Measurements from ENCODE around the gene FOXO6.

Gene FOXO6

DNA sequence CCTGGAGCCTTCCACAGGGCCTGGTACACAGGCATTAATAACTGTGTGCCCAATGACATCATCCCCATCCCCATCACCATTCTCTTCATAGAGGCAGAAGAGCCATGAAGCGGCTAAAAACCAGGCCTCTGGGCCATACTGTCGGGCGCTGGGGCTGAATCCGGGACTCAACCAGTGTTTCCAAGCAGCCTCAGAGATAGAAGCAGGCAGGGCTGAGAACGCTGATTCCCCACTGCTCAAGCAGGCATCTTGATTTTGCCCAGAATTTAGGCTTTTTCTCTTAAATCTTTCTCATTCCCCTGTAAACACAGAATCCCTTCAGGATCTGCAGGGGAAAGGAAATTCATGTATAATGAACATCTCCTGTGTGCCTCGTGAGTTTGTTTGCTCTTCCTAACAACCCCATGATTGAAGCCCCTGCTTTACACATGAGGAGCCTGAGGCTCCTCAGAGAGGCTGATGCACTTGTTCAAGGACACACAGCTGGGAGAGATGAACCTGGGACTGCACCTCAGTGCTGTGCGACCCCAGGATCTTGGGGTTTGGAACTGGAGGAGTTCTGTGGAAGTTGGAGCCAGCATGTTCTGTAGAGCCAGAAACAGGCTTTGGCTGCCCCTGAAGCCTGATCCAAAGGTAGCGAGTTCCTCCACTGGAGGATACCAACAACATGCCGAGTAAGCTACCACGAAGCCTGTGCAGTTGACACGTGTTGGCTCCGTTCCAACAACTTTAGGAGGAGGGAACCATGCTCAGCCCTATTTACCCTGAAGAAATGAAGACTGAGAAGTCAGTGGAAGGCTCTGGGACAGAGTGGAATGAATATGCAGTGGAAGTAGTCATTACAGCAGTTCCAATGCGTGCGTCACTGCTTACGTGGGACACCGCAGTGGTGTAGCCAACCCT is 67.8 kb downstream of the FOXO6 start:
- no peak for DNase-seq

DNA sequence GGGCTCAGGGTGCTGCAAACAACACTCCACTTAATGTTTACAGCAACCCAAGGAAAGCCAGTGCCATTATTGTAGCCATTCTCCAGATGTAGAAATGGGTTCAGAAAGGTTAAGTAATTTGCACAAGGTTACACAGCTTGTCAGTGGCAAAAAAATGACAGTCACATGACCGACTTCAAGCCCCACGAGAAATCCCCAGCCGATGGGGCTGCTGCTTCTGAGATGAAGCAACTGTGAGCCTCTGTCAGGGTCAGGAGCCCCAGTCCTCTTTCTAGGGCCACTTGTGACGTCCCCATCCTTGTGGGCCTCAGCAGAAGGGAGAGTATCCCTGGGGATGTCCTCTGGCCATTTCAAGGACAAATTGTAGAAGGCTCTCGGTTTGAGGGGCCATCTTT is 68.4 kb downstream of the FOXO6 start:
- no peak for DNase-seq

DNA sequence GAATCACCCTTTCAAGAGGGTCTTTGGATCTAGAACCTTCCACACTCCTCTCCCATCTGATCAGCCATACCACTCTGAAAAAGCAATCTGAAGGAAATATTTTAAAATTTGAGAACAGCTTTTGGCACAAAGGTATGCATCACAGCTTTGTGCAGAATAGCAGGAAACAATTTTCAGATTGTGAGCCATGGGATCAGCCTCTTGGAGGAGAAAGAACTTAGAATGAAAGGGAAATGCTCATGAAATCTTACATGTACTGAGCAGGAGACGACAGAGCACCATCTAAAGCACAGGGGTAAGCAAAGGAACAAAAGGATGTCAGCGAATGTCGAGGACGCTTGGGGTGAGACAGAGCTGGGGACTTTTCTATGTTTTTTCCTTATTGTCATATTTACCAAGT is 68.8 kb downstream of the FOXO6 start:
- DNase-seq, result no peak

DNA sequence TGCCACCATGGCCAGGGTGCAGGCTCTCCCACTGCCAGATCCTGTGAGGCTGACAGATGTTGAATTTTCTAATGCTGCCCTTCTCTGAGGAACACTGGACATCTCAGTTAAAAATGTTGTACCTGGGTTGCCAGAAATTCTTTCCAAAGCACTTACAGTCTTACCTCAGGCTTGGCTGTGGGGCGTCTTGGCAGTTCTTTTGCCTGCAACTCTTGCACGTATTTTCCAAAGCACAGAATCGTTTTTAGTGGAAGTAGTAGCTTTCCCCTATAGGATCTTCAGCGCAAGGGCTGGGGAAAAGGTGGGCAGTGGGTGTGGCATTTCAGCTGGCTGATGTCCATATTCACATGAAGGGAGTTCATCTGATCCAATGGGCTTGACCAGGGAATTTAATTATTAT is 69.3 kb downstream of the FOXO6 start:
- no peak for DNase-seq

DNA sequence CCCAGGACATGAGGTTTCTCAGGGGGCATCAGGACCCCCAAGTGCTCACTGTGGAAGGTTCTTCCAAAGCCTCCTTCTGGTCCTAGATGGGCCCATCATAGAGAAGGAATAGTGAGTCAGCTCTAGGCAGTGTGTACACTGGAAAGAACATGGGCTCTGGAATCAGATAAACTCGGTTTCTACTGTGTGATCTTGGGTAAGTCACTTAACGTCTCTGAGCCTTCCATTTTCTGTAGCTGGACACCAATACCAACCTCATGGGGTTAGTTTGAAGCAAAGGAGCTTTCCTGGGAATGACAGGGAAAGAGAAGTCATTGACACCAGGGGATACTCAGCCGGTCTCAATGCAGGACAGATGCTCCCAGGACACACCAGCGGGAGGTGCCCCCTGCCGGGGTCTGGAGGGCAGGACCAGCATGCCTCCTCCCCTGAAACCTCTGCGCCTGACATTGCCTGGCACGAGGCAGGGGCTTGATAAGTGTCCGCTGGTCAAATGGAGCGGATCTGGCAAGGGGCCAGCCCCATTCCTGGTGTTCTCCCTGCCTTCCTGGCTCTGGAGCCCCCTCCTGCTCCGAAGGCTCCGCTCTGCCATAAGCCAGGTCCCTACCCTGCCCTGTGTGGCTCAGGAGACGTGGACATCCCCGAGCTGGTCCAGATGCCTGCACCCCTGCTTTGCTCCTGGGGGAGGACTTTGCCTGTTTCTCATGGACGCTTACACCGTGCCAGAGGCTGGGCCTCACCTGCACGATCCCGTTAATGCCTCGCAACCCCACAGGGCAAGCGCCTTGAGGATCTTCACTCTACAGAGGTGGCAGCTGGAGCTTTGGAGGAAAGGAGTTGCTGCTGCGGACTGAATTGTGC is 70.5 kb downstream of the FOXO6 start:
- no peak for DNase-seq
